ENCODE measurements around the gene CADPS.

The CADPS gene

GRCh38 chr3:62355703-62356102, 519.5 kb downstream of the CADPS start:
- no peak for DNase-seq (ENCODE audit: low read depth, low spot score)
